Chondrocyte (in vitro differentiated cells): ENCODE measurements around the gene ELOVL5. TPM values are rescaled to one million over a fixed set of nuclear protein-coding genes. Genes with fewer than 3 reads are reported as not detected.
"Not testable (repeated sequence)": the region's sequence is repeated elsewhere in the genome, so short reads cannot be mapped to it uniquely, and the experiment has no call there.

Experiments
- DNase-seq: peaks from one replicate; pipeline ENCODE4 v3.0.0; 2021; ENCODE audit warnings: mixed read lengths, low spot score
- H3K27ac Mint-ChIP-seq: one replicate; pipeline ENCODE4 v1.8.0; 2021; ENCODE audit warnings: mild to moderate bottlenecking, moderate library complexity, mixed read lengths; ENCODE audit not compliant: unreplicated experiment
- H3K27me3 Mint-ChIP-seq: 2 replicates; pipeline ENCODE4 v1.8.0; 2021; ENCODE audit warnings: low read depth, mixed read lengths
- H3K36me3 Mint-ChIP-seq: 2 replicates; pipeline ENCODE4 v1.8.0; 2021; ENCODE audit warnings: low read depth, mixed read lengths
- H3K4me1 Mint-ChIP-seq: 2 replicates; pipeline ENCODE4 v1.8.0; 2021; ENCODE audit warnings: low read depth, mild to moderate bottlenecking, mixed read lengths
- H3K4me3 Mint-ChIP-seq: one replicate; pipeline ENCODE4 v1.8.0; 2021; ENCODE audit warnings: mild to moderate bottlenecking, moderate library complexity, mixed read lengths; ENCODE audit not compliant: unreplicated experiment
- H3K9me3 Mint-ChIP-seq: 2 replicates; pipeline ENCODE4 v1.8.0; 2021; ENCODE audit warnings: low read depth, mixed read lengths
- total RNA-seq: library from RNA; stranded (reverse); gene quantifications from 3 replicates; pipeline ENCODE4 v1.2.1, GENCODE V29; 2021
- TF ChIP-seq, protein P1 (sequence below): fragments of 200-600 bp; sonication (generic); IDR thresholded peaks from 2 replicates; pipeline ENCODE4 v1.5.0; 2021; ENCODE audit warnings: antibody characterized with exemption, mild to moderate bottlenecking, moderate library complexity

Gene ELOVL5
- total RNA-seq, 1 donor from 2014 or later, result 102 TPM

DNA sequence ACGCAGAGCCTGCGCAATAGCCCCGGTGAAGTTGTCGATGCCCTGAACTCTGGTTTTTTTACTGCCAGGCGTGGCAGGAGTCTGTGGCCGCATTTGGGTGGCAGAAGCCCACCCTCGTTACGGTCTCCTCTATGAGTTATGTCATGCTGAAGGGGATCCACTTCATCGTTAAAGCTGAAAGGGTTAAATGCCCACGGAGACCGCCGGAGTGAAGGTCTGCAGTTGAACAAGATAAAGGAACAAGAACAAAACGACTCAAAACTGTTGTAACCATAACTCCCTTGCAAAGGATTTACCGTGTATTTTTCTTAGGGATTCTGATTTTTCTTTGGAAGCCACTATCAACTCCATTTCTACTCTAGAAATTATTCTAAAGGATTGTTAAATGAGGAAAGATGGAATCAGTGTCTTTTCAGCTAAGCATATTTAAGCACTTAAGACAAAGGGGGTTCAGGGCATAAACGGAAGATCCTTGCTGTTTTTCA lies 501 bp upstream of the ELOVL5 start:
- Mint-ChIP-seq H3K9me3 (no peaks in the 10 kb centered on the region), H3K4me1 (peaks cover 34% of the 10 kb centered on the region), H3K4me3 (peak overlapping the region; percentile 92), H3K27me3 (no peaks in the 10 kb centered on the region), H3K27ac (peak overlapping the region; percentile 97), H3K36me3 (peaks cover 4% of the 10 kb centered on the region)
- no peak for DNase-seq
- TF ChIP-seq, protein P1, sequence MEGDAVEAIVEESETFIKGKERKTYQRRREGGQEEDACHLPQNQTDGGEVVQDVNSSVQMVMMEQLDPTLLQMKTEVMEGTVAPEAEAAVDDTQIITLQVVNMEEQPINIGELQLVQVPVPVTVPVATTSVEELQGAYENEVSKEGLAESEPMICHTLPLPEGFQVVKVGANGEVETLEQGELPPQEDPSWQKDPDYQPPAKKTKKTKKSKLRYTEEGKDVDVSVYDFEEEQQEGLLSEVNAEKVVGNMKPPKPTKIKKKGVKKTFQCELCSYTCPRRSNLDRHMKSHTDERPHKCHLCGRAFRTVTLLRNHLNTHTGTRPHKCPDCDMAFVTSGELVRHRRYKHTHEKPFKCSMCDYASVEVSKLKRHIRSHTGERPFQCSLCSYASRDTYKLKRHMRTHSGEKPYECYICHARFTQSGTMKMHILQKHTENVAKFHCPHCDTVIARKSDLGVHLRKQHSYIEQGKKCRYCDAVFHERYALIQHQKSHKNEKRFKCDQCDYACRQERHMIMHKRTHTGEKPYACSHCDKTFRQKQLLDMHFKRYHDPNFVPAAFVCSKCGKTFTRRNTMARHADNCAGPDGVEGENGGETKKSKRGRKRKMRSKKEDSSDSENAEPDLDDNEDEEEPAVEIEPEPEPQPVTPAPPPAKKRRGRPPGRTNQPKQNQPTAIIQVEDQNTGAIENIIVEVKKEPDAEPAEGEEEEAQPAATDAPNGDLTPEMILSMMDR, result no peak

DNA sequence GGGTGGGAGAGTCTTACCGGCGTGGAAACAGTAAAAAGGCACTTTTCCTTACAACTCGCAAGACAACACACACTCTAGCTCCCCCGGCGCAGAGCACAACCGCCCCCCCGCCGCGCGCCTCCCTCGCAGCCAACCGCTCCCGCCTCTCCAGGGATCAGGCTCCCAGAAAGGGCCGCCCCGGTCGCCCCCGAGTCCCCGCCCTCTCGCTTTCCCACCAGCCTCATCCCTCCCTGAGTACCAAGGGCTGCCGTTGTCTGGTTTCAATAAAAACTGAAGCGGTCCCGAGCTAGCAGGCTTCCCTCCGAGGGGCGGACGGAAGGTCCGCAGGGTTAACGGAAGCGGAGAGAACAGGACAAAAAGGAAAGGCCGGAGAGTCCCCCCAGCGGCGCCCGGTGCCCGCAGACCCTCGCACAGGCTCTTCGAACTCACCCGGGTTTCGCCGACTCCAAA lies 804 bp downstream of the ELOVL5 start:
- Mint-ChIP-seq H3K27me3 (no peaks in the 10 kb centered on the region), H3K36me3 (peaks cover 4% of the 10 kb centered on the region), H3K4me3 (peak overlapping the region; percentile 92), H3K9me3 (no peaks in the 10 kb centered on the region), H3K4me1 (peaks cover 46% of the 10 kb centered on the region), H3K27ac (peak overlapping the region; percentile 92)
- no peak for DNase-seq
- TF ChIP-seq, protein P1, result peak; percentile 20

DNA sequence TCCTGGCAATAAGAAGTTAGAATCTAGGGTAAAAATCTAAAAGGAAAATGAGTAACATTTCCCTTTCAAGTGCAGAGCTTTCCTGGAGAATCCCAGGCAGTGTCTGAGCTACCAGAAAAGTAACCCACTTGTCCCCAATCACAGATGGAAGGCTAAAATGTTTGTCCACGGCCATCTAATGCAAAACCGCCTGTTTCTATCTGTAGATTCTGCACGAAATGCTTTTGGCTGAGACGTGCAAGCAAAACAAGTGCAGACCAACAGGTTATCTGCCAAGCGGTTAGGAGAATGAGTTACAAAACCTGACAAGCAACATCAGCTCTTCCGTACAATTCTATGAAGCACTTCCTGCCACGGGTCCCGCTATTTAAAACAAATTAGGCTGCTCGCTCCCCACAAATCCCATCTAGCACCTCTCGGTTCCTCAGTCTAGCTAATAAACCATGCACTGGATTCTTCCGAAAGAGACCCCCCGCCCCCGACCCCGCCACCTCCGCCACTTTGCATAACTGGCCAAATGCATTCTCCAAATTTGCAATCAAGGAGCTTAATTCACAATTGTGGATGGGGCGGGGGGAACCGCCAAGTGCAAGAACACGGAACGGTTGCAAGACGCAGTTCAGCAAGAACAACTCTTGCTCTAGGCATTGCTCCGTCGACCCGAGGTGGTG lies 1.4 kb downstream of the ELOVL5 start:
- peaks cover 4% of the 10 kb centered on the region for H3K36me3 Mint-ChIP-seq
- peak overlapping the region; percentile 92 for H3K4me3 Mint-ChIP-seq
- no peaks in the 10 kb centered on the region for H3K9me3 Mint-ChIP-seq
- no peak for DNase-seq
- no peaks in the 10 kb centered on the region for H3K27me3 Mint-ChIP-seq
- peak overlapping the region; percentile 92 for H3K27ac Mint-ChIP-seq
- TF ChIP-seq, protein P1, result no peak
- peaks cover 51% of the 10 kb centered on the region for H3K4me1 Mint-ChIP-seq

DNA sequence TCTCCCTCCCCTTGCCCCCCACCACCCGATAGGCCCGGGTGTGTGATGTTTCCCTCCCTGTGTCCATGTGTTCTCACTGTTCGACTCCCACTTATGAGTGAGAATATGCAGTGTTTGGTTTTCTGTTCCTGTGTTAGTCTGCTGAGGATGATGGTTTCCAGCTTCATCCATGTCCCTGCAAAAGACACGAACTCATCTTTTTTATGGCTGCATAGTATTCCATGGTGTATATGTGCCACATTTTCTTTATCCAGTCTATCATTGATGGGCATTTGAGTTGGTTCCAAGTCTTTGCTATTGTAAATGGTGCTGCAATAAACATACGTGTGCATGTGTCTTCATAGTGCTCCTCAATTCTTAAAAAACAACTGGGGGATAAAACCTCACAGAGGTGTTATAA lies 2.7 kb downstream of the ELOVL5 start:
- peaks cover 62% of the 10 kb centered on the region for H3K4me1 Mint-ChIP-seq

DNA sequence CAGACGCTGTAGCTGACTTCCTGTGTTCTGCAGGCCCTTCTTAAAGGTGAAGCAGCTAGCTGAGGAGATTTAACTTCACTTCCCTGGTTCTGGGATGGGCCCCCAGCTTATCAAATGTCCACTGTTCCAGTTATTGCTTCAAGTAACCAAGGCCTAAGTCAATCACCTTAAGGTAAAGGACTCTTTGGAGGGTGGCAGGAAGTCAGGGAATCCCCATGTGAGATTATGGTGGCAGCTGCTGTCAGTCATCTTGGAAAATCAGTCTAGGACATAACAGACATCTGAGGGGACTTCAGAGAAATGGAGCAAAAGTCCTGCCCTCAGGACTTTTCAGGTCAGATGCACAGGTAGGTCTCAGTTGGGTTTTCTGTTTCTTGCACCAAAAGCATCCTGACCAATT lies 3.8 kb downstream of the ELOVL5 start:
- Mint-ChIP-seq H3K4me1 (peaks cover 65% of the 10 kb centered on the region), H3K9me3 (no peaks in the 10 kb centered on the region), H3K27me3 (no peaks in the 10 kb centered on the region), H3K36me3 (peaks cover 4% of the 10 kb centered on the region), H3K4me3 (no peak overlapping the region), H3K27ac (no peak overlapping the region)
- TF ChIP-seq, protein P1, result no peak
- DNase-seq, result no peak

More for the DNA sequence above, 2.7 kb downstream of the ELOVL5 start:
- not testable (repeated sequence) for H3K27me3 Mint-ChIP-seq, H3K36me3 Mint-ChIP-seq, H3K4me3 Mint-ChIP-seq, DNase-seq, H3K9me3 Mint-ChIP-seq, H3K27ac Mint-ChIP-seq

DNA sequence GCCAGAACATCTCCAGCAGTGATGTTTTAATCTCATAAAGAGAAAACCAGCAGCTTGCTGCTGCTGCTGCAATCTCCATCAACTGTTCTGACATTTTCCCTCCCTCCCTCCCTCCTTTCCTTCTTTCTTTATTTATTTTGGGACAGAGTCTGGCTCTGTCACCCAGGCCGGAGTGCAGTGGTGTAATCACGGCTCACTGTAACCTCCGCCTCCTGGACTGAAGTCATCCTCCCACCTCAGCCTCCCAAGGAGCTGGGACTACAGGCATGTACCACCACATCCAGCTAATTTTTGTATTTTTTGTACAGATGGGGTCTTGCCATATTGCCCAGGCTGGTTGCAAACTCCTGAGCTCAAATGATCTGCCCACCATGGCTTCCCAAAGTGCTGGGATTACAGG lies 5.7 kb downstream of the ELOVL5 start:
- Mint-ChIP-seq H3K36me3 (peaks cover 4% of the 10 kb centered on the region), H3K27me3 (no peaks in the 10 kb centered on the region), H3K4me3 (no peak overlapping the region), H3K9me3 (no peaks in the 10 kb centered on the region), H3K4me1 (peaks cover 62% of the 10 kb centered on the region), H3K27ac (peak overlapping the region; percentile 41)
- TF ChIP-seq, protein P1, result no peak
- no peak for DNase-seq
